K562 (cell line): ENCODE data around the gene STXBP6. TPM values are rescaled to one million over a fixed set of nuclear protein-coding genes. Genes with fewer than 3 reads are reported as not detected.
A peak's percentile ranks its signal among the peaks of the same experiment; 100 is the strongest.

Experiments used
- ARID1B ChIP-seq: fragments of 450-650 bp; IDR thresholded peaks from 2 replicates; pipeline ENCODE4 v1.6.1; 2016; ENCODE audit warnings: antibody characterized with exemption, mild to moderate bottlenecking, inconsistent platforms
- CBFA2T3 ChIP-seq: fragments of 450-650 bp; IDR thresholded peaks from 2 replicates; pipeline ENCODE4 v1.6.1; 2017
- EP400 ChIP-seq: fragments of 450-650 bp; IDR thresholded peaks from 2 replicates; pipeline ENCODE4 v1.6.1; 2017; ENCODE audit warnings: antibody characterized with exemption, mild to moderate bottlenecking, moderate library complexity
- FOXA3 ChIP-seq, 2 experiments: fragments of 450-650 bp in 1 of 2; sonication (generic) in 1 of 2; formaldehyde crosslinking; IDR thresholded peaks in 1 of 2; conservative IDR thresholded peaks in 1 of 2; 2 replicates each; pipeline versions ENCODE4 v1.4.0 to v1.8.0; 2020 to 2022; ENCODE audit warnings: mild to moderate bottlenecking in 2 of 2, missing genetic modification reagents in 1 of 2
- FOXJ2 ChIP-seq: fragments of 200-800 bp; sonication (Bioruptor generic); IDR thresholded peaks from 2 replicates; pipeline ENCODE4 v1.6.1; 2016; ENCODE audit warnings: missing genetic modification characterization, missing compliant biosample characterization
- FOXK1 ChIP-seq: sonication (generic); formaldehyde crosslinking; IDR thresholded peaks from 2 replicates; pipeline ENCODE4 v1.8.0; 2022; ENCODE audit warnings: missing genetic modification reagents, mild to moderate bottlenecking, borderline replicate concordance
- FOXM1 ChIP-seq, 2 experiments: fragments of 450-650 bp in 1 of 2; sonication (generic) in 1 of 2; formaldehyde crosslinking in 1 of 2; IDR thresholded peaks; 2 replicates each; pipeline versions ENCODE4 v1.6.1 to v1.9.0; 2017 to 2022; ENCODE audit warnings: low read depth in 2 of 2, mild to moderate bottlenecking in 2 of 2, missing genetic modification reagents in 1 of 2, moderate library complexity in 1 of 2
- LEF1 ChIP-seq: fragments of 450-650 bp; IDR thresholded peaks from 2 replicates; pipeline ENCODE4 v1.6.1; 2016; ENCODE audit warnings: mild to moderate bottlenecking
- NCOA6 ChIP-seq: fragments of 450-650 bp; IDR thresholded peaks from 2 replicates; pipeline ENCODE4 v1.6.1; 2017; ENCODE audit warnings: mild to moderate bottlenecking
- NCOR1 ChIP-seq: fragments of 450-650 bp; IDR thresholded peaks from 2 replicates; pipeline ENCODE4 v1.6.1; 2016; ENCODE audit warnings: mild to moderate bottlenecking, moderate library complexity
- NELFE ChIP-seq: IDR thresholded peaks from 2 replicates; pipeline ENCODE4 v1.6.1; 2011; ENCODE audit warnings: mild to moderate bottlenecking; ENCODE audit not compliant: insufficient read depth, insufficient read length
- NFE2 ChIP-seq: IDR thresholded peaks from 2 replicates; pipeline ENCODE4 v1.6.1; 2014; ENCODE audit warnings: antibody characterized with exemption, low read depth
- NFIC ChIP-seq: fragments of 450-650 bp; IDR thresholded peaks from 2 replicates; pipeline ENCODE4 v1.6.1; 2017; ENCODE audit warnings: mild to moderate bottlenecking, inconsistent platforms
- NFIX ChIP-seq: fragments of 250-450 bp; sonication (Bioruptor Pico); IDR thresholded peaks from 2 replicates; pipeline ENCODE4 v1.4.0; 2020; ENCODE audit warnings: low read depth, mild to moderate bottlenecking, moderate library complexity
- NR2C2 ChIP-seq, 2 experiments: fragments of 200-800 bp in 1 of 2; sonication (Bioruptor generic) in 1 of 2; sonication (generic) in 1 of 2; formaldehyde crosslinking in 1 of 2; IDR thresholded peaks; 2 replicates each; pipeline versions ENCODE4 v1.6.1 to v1.8.0; 2016 to 2022; ENCODE audit warnings: mild to moderate bottlenecking in 1 of 2, missing compliant biosample characterization in 1 of 2, missing genetic modification characterization in 1 of 2, missing genetic modification reagents in 1 of 2
- POLR2A ChIP-seq: fragments of 450-650 bp; conservative IDR thresholded peaks from 2 replicates; pipeline ENCODE4 v1.6.1; 2016
- SMARCA5 ChIP-seq: fragments of 450-650 bp; IDR thresholded peaks from 2 replicates; pipeline ENCODE4 v1.6.1; 2016
- SPI1 ChIP-seq: IDR thresholded peaks from 2 replicates; pipeline ENCODE4 v1.6.1; 2011; ENCODE audit warnings: low read depth, low read length, control low read depth, borderline replicate concordance
- SRF ChIP-seq, 2 experiments: fragments of 250-450, 450-650 bp in 1 of 2; sonication (Bioruptor Pico) in 1 of 2; sonication (generic) in 1 of 2; formaldehyde crosslinking; IDR thresholded peaks; 2 replicates each; pipeline versions ENCODE4 v1.5.0 to v1.5.1; 2020 to 2022; ENCODE audit warnings: mild to moderate bottlenecking in 1 of 2, missing genetic modification reagents in 1 of 2
- TRIM24 ChIP-seq, 2 experiments: fragments of 450-650 bp; IDR thresholded peaks; 2 replicates each; pipeline ENCODE4 v1.6.1; 2016
- ZBED1 ChIP-seq: IDR thresholded peaks from 2 replicates; pipeline ENCODE4 v1.6.1; 2014
- ZNF311 ChIP-seq: fragments of 250-450 bp; sonication (Bioruptor Pico); IDR thresholded peaks from 2 replicates; pipeline ENCODE4 v1.4.0; 2020; ENCODE audit warnings: mild to moderate bottlenecking, moderate library complexity
- ZNF551 ChIP-seq: fragments of 250-450 bp; sonication (Bioruptor Pico); IDR thresholded peaks from 2 replicates; pipeline ENCODE4 v1.5.0; 2021; ENCODE audit warnings: mild to moderate bottlenecking, moderate library complexity
- ZNF75A ChIP-seq: fragments of 450-650 bp; formaldehyde crosslinking; IDR thresholded peaks from 2 replicates; pipeline ENCODE4 v1.4.0; 2020; ENCODE audit warnings: mild to moderate bottlenecking
- ZNF766 ChIP-seq: fragments of 200-800 bp; sonication (Bioruptor generic); conservative IDR thresholded peaks from 2 replicates; pipeline ENCODE4 v1.6.1; 2016; ENCODE audit warnings: missing genetic modification characterization, missing compliant biosample characterization
- ZSCAN29 ChIP-seq: fragments of 450-650 bp; IDR thresholded peaks from 2 replicates; pipeline ENCODE4 v1.6.1; 2017
- polyA plus RNA-seq, 8 experiments: library from polyadenylated mRNA; depleted of rRNA in 4 of 8; stranded (reverse) in 5 of 8; unstranded in 3 of 8; fragments of >200 nt; fragmentation: Nextera tagmentation in 2 of 8; fragmentation: Illumina TruSeq in 1 of 8; extraction: Ambion mirVana in 2 of 8; extraction: Trizol in 1 of 8; gene quantifications; 2 replicates each; pipeline versions ENCODE4 v1.2.1 to v1.2.3, GENCODE V29; 2011 to 2014; ENCODE audit warnings: inconsistent platforms in 1 of 8, missing spikeins in 1 of 8
- total RNA-seq, 7 experiments: library from RNA; depleted of rRNA in 6 of 7; stranded (reverse); fragments of >200 nt in 6 of 7; fragmentation: Illumina TruSeq in 2 of 7; extraction: Trizol in 2 of 7; gene quantifications; 2 replicates each; pipeline versions ENCODE4 v1.2.1 to v1.2.3, GENCODE V29; 2011 to 2021; ENCODE audit warnings: low replicate concordance in 1 of 7
- TF ChIP-seq, protein P1 (sequence below): fragments of 250-450 bp; sonication (Bioruptor Pico); IDR thresholded peaks from 2 replicates; pipeline ENCODE4 v1.5.0; 2020; ENCODE audit warnings: mild to moderate bottlenecking

Gene STXBP6
- total and polyA plus RNA-seq, 9 of the 15 experiments (the other 6 are each of a cell fraction or from before 2014, with no cell fraction given): 0.27 to 0.89 (median 0.59) TPM

DNA sequence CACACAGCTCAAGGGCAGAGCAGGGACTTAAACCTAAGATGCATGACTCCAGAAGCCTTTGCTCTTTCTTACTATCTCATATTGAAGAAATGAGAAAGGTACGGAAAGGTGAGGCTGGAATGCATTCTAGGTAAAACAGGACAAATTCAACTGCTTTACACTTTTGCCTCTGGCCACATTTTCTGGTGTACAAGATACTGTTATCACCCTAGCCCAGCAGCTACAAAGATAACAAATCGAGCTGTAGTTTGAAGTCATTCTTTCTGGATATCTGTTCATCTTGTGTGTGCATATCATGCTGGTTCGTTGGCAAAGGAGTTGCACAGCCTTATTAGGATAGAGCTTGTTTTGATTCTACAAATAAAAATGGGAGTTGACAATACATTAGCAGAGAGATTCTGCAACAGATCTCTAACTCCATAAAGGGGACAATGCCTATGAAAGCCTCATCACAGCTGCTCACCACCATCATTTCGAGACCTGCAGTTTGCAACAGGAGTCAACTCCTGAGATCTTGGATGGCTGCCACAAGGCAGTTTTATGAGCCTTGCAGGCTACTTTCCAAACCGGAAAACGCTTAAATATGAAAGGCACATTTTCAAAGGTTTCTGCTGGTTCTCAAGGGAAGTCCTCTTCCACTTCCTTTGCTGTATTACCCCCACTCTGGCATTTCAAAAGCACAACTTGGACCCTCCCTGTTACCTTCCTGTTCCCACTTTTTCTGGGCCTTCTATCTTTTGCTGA is 64.9 kb downstream of the STXBP6 start (continued):
- TF ChIP-seq LEF1 (peak; percentile 55; the same call in 1 of the 2 replicates), NFIX (CRISPR knock-in tag) (no peak), ZNF551 (no peak), FOXM1 (IDR thresholded peaks at IDR 0.05; ENCODE audit: low read depth) (peak; percentile 86), FOXM1 (CRISPR knock-in tag; IDR thresholded peaks at IDR 0.05; ENCODE audit: low read depth) (no peak), ZNF75A (CRISPR knock-in tag) (no peak), EP400 (no peak), SPI1 (0 out of 2 replicates have a peak, but pooled peaks have one; percentile 9), ZSCAN29 (no peak), FOXA3 (CRISPR knock-in tag; conservative IDR thresholded peaks at IDR 0.05 in 1 of 2, IDR thresholded peaks at IDR 0.05 in 1 of 2) (no peak; a peak in 1 of 4 replicates), CBFA2T3 (peak; percentile 93), ARID1B (peak; percentile 96), TRIM24 (IDR thresholded peaks at IDR 0.05) (0 out of 4 replicates have a peak, but pooled peaks of 1 of the 2 experiments have one; percentile 47), NCOA6 (no peak), NFE2 (0 out of 2 replicates have a peak, but pooled peaks have one; percentile 13), POLR2A (no peak), FOXK1 (CRISPR knock-in tag) (no peak), SRF (CRISPR knock-in tag; IDR thresholded peaks at IDR 0.05) (peak in 1 of 2 experiments; percentile 64; a peak in 1 of 4 replicates), ZNF311 (CRISPR knock-in tag) (no peak), SMARCA5 (no peak), ZBED1 (no peak), NFIC (peak; percentile 71), NCOR1 (peak; percentile 88), FOXJ2 (tag) (peak; percentile 86), NR2C2 (CRISPR knock-in tag; IDR thresholded peaks at IDR 0.05) (no peak), NR2C2 (tag; IDR thresholded peaks at IDR 0.05) (0 out of 2 replicates have a peak, but pooled peaks have one; percentile 30), ZNF766 (CRISPR knock-in tag) (peak; percentile 81), NELFE (no peak)
- TF ChIP-seq, protein P1, sequence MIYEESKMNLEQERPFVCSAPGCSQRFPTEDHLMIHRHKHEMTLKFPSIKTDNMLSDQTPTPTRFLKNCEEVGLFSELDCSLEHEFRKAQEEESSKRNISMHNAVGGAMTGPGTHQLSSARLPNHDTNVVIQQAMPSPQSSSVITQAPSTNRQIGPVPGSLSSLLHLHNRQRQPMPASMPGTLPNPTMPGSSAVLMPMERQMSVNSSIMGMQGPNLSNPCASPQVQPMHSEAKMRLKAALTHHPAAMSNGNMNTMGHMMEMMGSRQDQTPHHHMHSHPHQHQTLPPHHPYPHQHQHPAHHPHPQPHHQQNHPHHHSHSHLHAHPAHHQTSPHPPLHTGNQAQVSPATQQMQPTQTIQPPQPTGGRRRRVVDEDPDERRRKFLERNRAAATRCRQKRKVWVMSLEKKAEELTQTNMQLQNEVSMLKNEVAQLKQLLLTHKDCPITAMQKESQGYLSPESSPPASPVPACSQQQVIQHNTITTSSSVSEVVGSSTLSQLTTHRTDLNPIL (CRISPR knock-in tag): no peak
